ENCODE results near the gene ITPKA.

The ITPKA gene

DNA sequence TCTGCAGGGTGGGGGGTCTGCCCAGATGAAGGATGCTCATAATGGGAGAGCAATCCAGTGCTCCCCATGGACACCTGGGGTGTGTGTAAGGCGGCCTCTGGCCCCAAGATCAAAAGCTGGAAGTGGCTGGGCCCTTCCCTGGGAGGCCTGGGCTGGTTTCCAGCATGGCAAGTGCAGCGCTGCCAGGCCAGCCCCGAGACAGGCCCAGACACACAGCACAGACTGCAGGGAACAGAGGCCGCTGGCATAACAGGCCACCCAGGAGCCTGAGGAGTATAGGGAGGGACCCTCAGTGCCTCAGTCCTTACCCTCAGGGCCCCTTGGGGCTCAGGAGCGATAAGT is 10.0 kb downstream of the ITPKA start:
- TF ChIP-seq, protein P1, sequence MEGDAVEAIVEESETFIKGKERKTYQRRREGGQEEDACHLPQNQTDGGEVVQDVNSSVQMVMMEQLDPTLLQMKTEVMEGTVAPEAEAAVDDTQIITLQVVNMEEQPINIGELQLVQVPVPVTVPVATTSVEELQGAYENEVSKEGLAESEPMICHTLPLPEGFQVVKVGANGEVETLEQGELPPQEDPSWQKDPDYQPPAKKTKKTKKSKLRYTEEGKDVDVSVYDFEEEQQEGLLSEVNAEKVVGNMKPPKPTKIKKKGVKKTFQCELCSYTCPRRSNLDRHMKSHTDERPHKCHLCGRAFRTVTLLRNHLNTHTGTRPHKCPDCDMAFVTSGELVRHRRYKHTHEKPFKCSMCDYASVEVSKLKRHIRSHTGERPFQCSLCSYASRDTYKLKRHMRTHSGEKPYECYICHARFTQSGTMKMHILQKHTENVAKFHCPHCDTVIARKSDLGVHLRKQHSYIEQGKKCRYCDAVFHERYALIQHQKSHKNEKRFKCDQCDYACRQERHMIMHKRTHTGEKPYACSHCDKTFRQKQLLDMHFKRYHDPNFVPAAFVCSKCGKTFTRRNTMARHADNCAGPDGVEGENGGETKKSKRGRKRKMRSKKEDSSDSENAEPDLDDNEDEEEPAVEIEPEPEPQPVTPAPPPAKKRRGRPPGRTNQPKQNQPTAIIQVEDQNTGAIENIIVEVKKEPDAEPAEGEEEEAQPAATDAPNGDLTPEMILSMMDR (IDR thresholded peaks at IDR 0.05), result no peak
- no peak for TF ChIP-seq ZFX (IDR thresholded peaks at IDR 0.05; ENCODE audit: borderline replicate concordance)
- no peak overlapping the region for H3K27ac ChIP-seq

DNA sequence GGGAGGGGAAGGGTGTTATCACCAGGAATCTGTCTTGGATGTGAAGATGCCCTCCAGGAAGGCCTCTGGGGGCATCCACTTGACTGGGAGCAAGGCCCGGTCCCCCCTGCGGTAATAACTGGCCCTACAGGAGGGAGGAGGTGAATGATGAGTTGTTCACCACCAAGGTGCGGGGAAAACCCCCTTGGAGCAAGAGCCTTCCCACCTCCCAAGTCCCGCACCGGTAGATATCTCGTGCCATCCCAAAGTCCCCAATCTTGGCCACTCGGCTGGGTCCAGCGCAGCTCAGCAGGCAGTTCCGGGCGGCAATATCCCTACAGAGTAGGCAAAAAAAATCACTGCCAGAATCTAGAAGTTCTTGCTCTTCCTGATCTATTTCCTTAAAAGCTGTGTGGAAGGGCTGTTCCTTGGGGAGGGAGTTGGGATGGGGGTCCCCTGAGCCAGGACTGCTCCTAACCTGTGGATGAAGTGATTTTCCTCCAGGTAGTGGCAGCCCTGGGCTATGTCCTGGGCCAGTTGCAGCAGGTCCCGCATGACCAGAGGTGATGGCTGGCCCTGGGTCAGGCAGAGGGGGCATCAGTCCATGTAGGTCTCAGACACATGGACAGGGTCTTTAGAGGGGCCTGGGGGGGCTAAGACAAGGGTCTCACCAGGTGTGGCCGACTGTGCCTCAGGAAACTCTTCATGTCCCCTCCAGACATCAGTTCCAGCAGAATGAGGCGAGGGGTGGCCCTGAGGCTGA is 11.2 kb downstream of the ITPKA start:
- H3K27ac ChIP-seq, result no peak overlapping the region
- TF ChIP-seq, protein P1 (IDR thresholded peaks at IDR 0.05), result no peak
- no peak for TF ChIP-seq ZFX (IDR thresholded peaks at IDR 0.05; ENCODE audit: borderline replicate concordance)

DNA sequence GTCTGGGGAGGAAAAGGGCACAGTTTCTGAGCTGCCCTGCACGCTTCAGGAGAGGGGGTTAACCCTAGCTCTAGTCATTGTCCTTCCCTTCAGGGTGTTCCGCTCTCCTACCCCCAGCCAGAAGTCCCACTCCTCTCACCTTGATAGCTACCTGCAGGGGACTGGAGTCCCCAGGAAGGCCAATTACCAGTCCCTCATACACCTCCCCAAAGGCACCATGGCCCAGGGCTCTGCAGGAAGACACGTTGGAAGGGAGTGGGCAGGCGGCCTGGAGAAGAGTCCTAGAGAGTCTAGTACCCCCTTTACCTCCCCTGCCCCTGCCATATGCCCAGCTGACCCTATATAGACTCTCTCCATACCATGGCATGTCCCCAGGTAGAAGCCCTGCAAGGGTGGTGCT is 12.1 kb downstream of the ITPKA start:
- H3K27ac ChIP-seq, result no peak overlapping the region
- TF ChIP-seq ZFX (IDR thresholded peaks at IDR 0.05; ENCODE audit: borderline replicate concordance), result no peak

DNA sequence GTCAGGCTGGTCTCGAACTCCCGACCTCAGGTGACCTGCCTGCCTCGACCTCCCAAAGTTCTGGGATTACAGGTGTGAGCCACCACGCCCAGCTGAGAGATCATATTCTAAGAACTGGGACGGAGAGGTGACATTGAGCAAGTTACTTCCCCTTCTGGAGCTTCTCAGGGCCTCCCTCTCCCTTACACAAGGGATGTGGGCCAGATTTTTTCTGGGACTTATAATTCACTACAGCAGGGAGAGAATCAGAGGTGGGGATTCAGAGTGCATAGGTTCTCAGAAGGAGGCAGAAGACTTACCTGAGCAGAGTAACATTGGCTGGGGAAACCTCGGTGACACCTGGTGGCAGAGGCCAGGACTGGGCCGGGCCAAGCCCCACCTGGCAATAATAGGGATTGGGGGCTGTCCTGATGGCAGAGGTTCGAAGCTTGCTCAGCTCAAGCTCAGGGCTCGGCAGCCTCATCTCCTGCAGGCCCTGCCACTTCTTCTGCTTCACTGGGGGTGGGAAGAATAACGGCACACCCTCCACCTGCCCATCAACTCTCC is 13.2 kb downstream of the ITPKA start:
- TF ChIP-seq, protein P1 (IDR thresholded peaks at IDR 0.05), result peak; percentile 17
- no peak for TF ChIP-seq ZFX (IDR thresholded peaks at IDR 0.05; ENCODE audit: borderline replicate concordance)
- H3K27ac ChIP-seq, result no peak overlapping the region

DNA sequence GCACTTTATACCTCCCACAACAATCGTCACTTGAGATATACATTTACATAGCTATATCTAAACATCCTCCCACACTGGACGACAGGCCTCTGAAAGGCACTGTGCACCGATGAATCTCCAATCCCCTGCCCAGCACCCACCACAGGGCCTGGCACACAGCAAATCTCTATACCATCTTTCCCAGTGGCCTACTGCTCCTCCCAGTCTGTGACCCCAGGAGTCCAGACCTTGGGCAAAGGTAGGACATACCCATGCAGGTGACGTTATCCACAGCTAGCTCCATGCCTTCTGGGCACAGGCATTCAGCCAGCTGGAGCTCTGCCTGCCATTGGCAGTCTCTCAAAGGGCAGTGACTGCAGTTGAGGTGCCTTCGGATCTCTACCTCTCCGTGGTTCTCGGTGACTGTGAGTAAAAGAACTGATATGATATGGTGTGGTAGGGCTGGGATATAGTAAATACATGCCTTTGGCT is 14.2 kb downstream of the ITPKA start:
- no peak overlapping the region for H3K27ac ChIP-seq
- TF ChIP-seq ZFX (IDR thresholded peaks at IDR 0.05; ENCODE audit: borderline replicate concordance), result no peak
- TF ChIP-seq, protein P1 (IDR thresholded peaks at IDR 0.05), result no peak

DNA sequence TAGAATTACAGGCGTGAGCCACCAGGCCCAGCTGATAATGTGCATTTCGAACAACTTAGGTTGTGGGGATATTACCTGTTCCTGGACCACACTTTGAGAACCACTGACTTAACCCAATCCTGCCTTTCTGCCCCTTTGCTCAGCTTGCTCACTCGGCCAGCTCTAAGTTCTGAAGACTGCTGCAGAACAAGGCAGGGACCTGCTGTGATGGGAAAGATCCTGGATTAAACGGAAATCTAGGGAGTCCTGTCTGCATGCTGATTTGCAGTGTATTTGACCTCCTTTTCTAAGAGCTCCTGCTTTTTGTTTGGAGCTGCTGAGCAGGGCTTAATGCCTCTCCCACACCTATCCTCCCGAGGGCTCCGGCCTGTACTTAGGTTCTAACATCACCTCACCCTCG is 17.1 kb downstream of the ITPKA start:
- no peak overlapping the region for H3K27ac ChIP-seq
- TF ChIP-seq, protein P1 (IDR thresholded peaks at IDR 0.05), result no peak
- no peak for TF ChIP-seq ZFX (IDR thresholded peaks at IDR 0.05; ENCODE audit: borderline replicate concordance)

DNA sequence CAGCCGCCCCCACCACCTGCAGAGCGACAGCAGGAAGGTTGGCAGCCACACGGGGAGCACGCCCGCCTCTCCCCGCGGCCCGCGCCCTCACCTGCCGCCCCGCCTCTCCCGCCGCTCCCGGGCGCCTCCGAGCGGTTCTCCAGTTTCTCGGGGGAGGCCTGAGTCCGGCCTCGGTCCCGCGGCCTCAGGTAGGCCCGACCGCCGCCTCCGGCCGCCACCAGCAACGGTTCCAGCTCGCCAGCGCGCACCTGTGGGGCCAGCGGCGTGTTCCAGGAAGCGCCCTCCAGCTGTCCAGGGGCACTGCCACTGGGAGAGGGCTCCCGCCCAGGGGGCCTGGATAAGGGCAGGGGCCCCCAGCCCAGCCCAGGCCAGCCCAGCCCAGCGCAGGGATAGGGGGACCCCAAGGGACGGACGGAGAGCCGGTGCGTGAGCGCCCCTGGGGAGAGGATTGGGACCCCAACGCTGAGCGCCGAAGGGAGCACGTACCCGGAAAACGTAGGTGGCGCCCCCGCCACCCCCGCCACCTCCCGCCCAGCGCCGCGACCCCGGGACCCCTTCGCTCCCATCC is 17.7 kb downstream of the ITPKA start:
- no peak for TF ChIP-seq ZFX (IDR thresholded peaks at IDR 0.05; ENCODE audit: borderline replicate concordance)
- TF ChIP-seq, protein P1 (IDR thresholded peaks at IDR 0.05), result no peak
- H3K27ac ChIP-seq, result no peak overlapping the region

All from 22Rv1 (cell line).